Bronchial epithelial cell (primary cell): ENCODE results near the gene NFATC3. TPM values are rescaled to one million over a fixed set of nuclear protein-coding genes. Genes with fewer than 3 reads are reported as not detected.
"Not testable (repeated sequence)": the region's sequence is repeated elsewhere in the genome, so short reads cannot be mapped to it uniquely, and the experiment has no call there.

Experiments used
- DNase-seq: peaks from one replicate; pipeline ENCODE4 v3.0.0-alpha.2; 2010; ENCODE audit warnings: low read depth
- FAIRE-seq: peaks from 2 replicates; lab custom pipeline; 2011; peaks lifted over from hg19 to GRCh38; lab: Jason Lieb, UNC
- H3K27me3 ChIP-seq: 2 replicates; pipeline ENCODE4 v1.5.1; 2011; ENCODE audit warnings: low read length; ENCODE audit not compliant: control insufficient read depth, insufficient read depth
- H3K36me3 ChIP-seq: 2 replicates; pipeline ENCODE4 v1.5.1; 2011; ENCODE audit warnings: low read length; ENCODE audit not compliant: control insufficient read depth, insufficient read depth
- H3K4me3 ChIP-seq: 2 replicates; pipeline ENCODE4 v1.5.1; 2011; ENCODE audit warnings: mild to moderate bottlenecking, low read depth, low read length, control low read depth
- CTCF ChIP-seq: IDR thresholded peaks from 2 replicates; pipeline ENCODE4 v1.5.1; 2011; ENCODE audit warnings: mild to moderate bottlenecking, moderate library complexity, low read length, control low read depth, inconsistent platforms; ENCODE audit not compliant: insufficient read depth, severe bottlenecking
- total RNA-seq: library from RNA; depleted of rRNA; stranded (reverse); fragments of >200 nt; gene quantifications from 2 replicates; pipeline ENCODE4 v1.2.1, GENCODE V29; 2014

NFATC3 gene
- total RNA-seq, 1 donor from 2014 or later = 5.8 TPM

GRCh38 chr16:68088130-68088972 is 3.2 kb downstream of the NFATC3 start:
- H3K36me3 ChIP-seq = no peaks in the 10 kb centered on the region
- no peak overlapping the region for H3K4me3 ChIP-seq
- FAIRE-seq = no peak
- TF ChIP-seq CTCF = no peak
- H3K27me3 ChIP-seq = no peaks in the 10 kb centered on the region
- DNase-seq = no peak

- DNase-seq = no peak
- no peak for TF ChIP-seq CTCF
- no peak overlapping the region for H3K4me3 ChIP-seq
- FAIRE-seq = no peak
- H3K27me3 ChIP-seq = no peaks in the 10 kb centered on the region
- H3K36me3 ChIP-seq = no peaks in the 10 kb centered on the region
These were observed 3.9 kb downstream of the NFATC3 start for GRCh38 chr16:68089067-68089466.

GRCh38 chr16:68090130-68090529 is 5.0 kb downstream of the NFATC3 start:
- no peak for TF ChIP-seq CTCF
- H3K36me3 ChIP-seq = no peaks in the 10 kb centered on the region
- H3K4me3 ChIP-seq = no peak overlapping the region
- FAIRE-seq (no peak), DNase-seq (no peak)
- no peaks in the 10 kb centered on the region for H3K27me3 ChIP-seq

- TF ChIP-seq CTCF = no peak
- H3K4me3 ChIP-seq = no peak overlapping the region
- FAIRE-seq = no peak
These were observed 5.4 kb downstream of the NFATC3 start for GRCh38 chr16:68090533-68090932.

GRCh38 chr16:68091380-68092261 is 6.5 kb downstream of the NFATC3 start:
- TF ChIP-seq CTCF = no peak
- Histone ChIP-seq H3K36me3 (no peaks in the 10 kb centered on the region), H3K27me3 (no peaks in the 10 kb centered on the region), H3K4me3 (no peak overlapping the region)
- peak; percentile 83 for FAIRE-seq
- DNase-seq = peak; percentile 99

More at GRCh38 chr16:68090533-68090932, 5.4 kb downstream of the NFATC3 start:
- Histone ChIP-seq H3K27me3 (no peaks in the 10 kb centered on the region), H3K36me3 (no peaks in the 10 kb centered on the region)
- DNase-seq = no peak

- not testable (repeated sequence) for FAIRE-seq, DNase-seq, H3K4me3 ChIP-seq, H3K36me3 ChIP-seq, H3K27me3 ChIP-seq
These were observed 7.1 kb downstream of the NFATC3 start for GRCh38 chr16:68092275-68092674.
